IMR-90 (cell line): ENCODE data around the gene AMOTL1. TPM values are rescaled to one million over a fixed set of nuclear protein-coding genes. Genes with fewer than 3 reads are reported as not detected.

Experiments used
- ATAC-seq: fragments of 200-7000 bp; cut with Tn5 transposase; 2 replicates; pipeline ENCODE4 v1.9.1; 2020; ENCODE audit warnings: low read depth, mild to moderate bottlenecking, moderate library complexity
- BruUV-seq: library from RNA; stranded (reverse); fragments of 400-500 nt; replicated peaks from 2 replicates; lab custom pipeline; 2021; lab: Mats Ljungman, UMichigan
- CTCF ChIA-PET: fragments of 300-600 bp; formaldehyde crosslinking; extraction: SDS; loops from one replicate; lab custom pipeline; 2021; ENCODE audit warnings: antibody characterized with exemption; lab: Yijun Ruan, JAX
- POLR2A ChIA-PET: fragments of 300-600 bp; sonication (Branson Sonifier 250); formaldehyde crosslinking; loops from one replicate; lab custom pipeline; 2022; ENCODE audit warnings: antibody characterized with exemption; ENCODE audit not compliant: unreplicated experiment; lab: Charles Lee
- DNase-seq: peaks from one replicate; pipeline ENCODE4 v3.0.0; 2013
- H2AFZ ChIP-seq: replicated peaks from 2 replicates; pipeline ENCODE3; 2013; ENCODE audit warnings: low read length, mild to moderate bottlenecking; ENCODE audit not compliant: poor library complexity
- H2AK5ac ChIP-seq: 2 replicates; pipeline ENCODE4 v1.6.1; 2013; ENCODE audit warnings: low read depth, low read length, inconsistent platforms
- H2AK9ac ChIP-seq: replicated peaks from 2 replicates; pipeline ENCODE3; 2013; ENCODE audit warnings: mild to moderate bottlenecking, low read depth, low read length, moderate library complexity; ENCODE audit not compliant: poor library complexity
- H2BK120ac ChIP-seq: 2 replicates; pipeline ENCODE4 v1.6.1; 2013; ENCODE audit warnings: low read depth, low read length, inconsistent platforms
- H2BK15ac ChIP-seq: 3 replicates; pipeline ENCODE4 v1.6.1; 2013; ENCODE audit warnings: low read depth, low read length, inconsistent platforms
- H2BK20ac ChIP-seq: 2 replicates; pipeline ENCODE4 v1.6.1; 2013; ENCODE audit warnings: low read depth, mild to moderate bottlenecking, inconsistent platforms, low read length, moderate library complexity
- H2BK5ac ChIP-seq: 2 replicates; pipeline ENCODE4 v1.6.1; 2013; ENCODE audit warnings: mild to moderate bottlenecking, low read depth, low read length, inconsistent platforms; ENCODE audit not compliant: poor library complexity, severe bottlenecking
- H3K14ac ChIP-seq: replicated peaks from 2 replicates; pipeline ENCODE4 v1.6.1; 2013; ENCODE audit warnings: low read depth, low read length, inconsistent platforms
- H3K18ac ChIP-seq: 2 replicates; pipeline ENCODE4 v1.6.1; 2013; ENCODE audit warnings: low read depth, low read length, control low read depth
- H3K23ac ChIP-seq: 2 replicates; pipeline ENCODE4 v1.6.1; 2013; ENCODE audit warnings: low read depth, low read length, inconsistent platforms
- H3K27ac ChIP-seq: 2 replicates; pipeline ENCODE4 v1.5.1; 2013; ENCODE audit warnings: mild to moderate bottlenecking, control low read depth, low read length; ENCODE audit not compliant: insufficient read depth
- H3K27me3 ChIP-seq: 2 replicates; pipeline ENCODE4 v1.6.1; 2013; ENCODE audit warnings: low read length; ENCODE audit not compliant: control insufficient read depth, insufficient read depth
- H3K36me3 ChIP-seq: 2 replicates; pipeline ENCODE4 v1.6.1; 2013; ENCODE audit warnings: low read length, mixed read lengths; ENCODE audit not compliant: control insufficient read depth, insufficient read depth
- H3K4ac ChIP-seq: 2 replicates; pipeline ENCODE4 v1.6.1; 2013; ENCODE audit warnings: low read depth, low read length, inconsistent platforms
- H3K4me1 ChIP-seq: 2 replicates; pipeline ENCODE4 v1.6.1; 2013; ENCODE audit warnings: low read length, mixed read lengths; ENCODE audit not compliant: control insufficient read depth, insufficient read depth
- H3K4me2 ChIP-seq: 2 replicates; pipeline ENCODE4 v1.6.1; 2013; ENCODE audit warnings: low read depth, mild to moderate bottlenecking, control low read depth, low read length, moderate library complexity
- H3K4me3 ChIP-seq: 2 replicates; pipeline ENCODE4 v1.5.1; 2013; ENCODE audit warnings: low read depth, mild to moderate bottlenecking, control low read depth, low read length, moderate library complexity; ENCODE audit not compliant: insufficient read depth
- H3K56ac ChIP-seq: 2 replicates; pipeline ENCODE4 v1.6.1; 2013; ENCODE audit warnings: low read length, inconsistent platforms; ENCODE audit not compliant: insufficient read depth; ENCODE audit errors: extremely low read depth
- H3K79me1 ChIP-seq, 2 experiments: 2 replicates each; pipeline ENCODE4 v1.6.1; 2013; ENCODE audit warnings: low read length in 2 of 2, inconsistent platforms in 1 of 2, low read depth in 1 of 2
- H3K9ac ChIP-seq: 2 replicates; pipeline ENCODE4 v1.6.1; 2013; ENCODE audit warnings: low read depth, low read length, control low read depth
- H3K9me1 ChIP-seq: 2 replicates; pipeline ENCODE4 v1.6.1; 2013; ENCODE audit warnings: low read length, inconsistent platforms; ENCODE audit not compliant: insufficient read depth
- H3K9me3 ChIP-seq: 2 replicates; pipeline ENCODE4 v1.6.1; 2013; ENCODE audit warnings: low read length; ENCODE audit not compliant: control insufficient read depth, insufficient read depth
- H4K20me1 ChIP-seq: 2 replicates; pipeline ENCODE4 v1.6.1; 2013; ENCODE audit warnings: low read length, inconsistent platforms; ENCODE audit not compliant: insufficient read depth
- H4K5ac ChIP-seq: 2 replicates; pipeline ENCODE4 v1.6.1; 2013; ENCODE audit warnings: mild to moderate bottlenecking, low read depth, low read length, control low read depth
- H4K8ac ChIP-seq, 2 experiments: 2 replicates each; pipeline ENCODE4 v1.6.1; 2013; ENCODE audit warnings: low read depth in 2 of 2, low read length in 2 of 2, control low read depth in 1 of 2, inconsistent platforms in 1 of 2
- H4K91ac ChIP-seq: 2 replicates; pipeline ENCODE4 v1.6.1; 2013; ENCODE audit warnings: low read depth, low read length, inconsistent platforms; ENCODE audit not compliant: insufficient read depth
- BHLHE40 ChIP-seq: fragments of 150-350 bp; IDR thresholded peaks from 2 replicates; pipeline ENCODE4 v1.6.1; 2016; ENCODE audit warnings: mild to moderate bottlenecking, low read depth, low read length
- CEBPB ChIP-seq: IDR thresholded peaks from 2 replicates; pipeline ENCODE4 v1.6.1; 2012; ENCODE audit warnings: low read depth, low read length, improper control_type of control experiment
- CHD1 ChIP-seq: IDR thresholded peaks from 2 replicates; pipeline ENCODE4 v1.6.1; 2012; ENCODE audit warnings: low read depth, low read length, improper control_type of control experiment
- FOS ChIP-seq: fragments of 150-350 bp; IDR thresholded peaks from 2 replicates; pipeline ENCODE4 v1.6.1; 2016; ENCODE audit warnings: low read depth, low read length
- MAFK ChIP-seq: IDR thresholded peaks from 2 replicates; pipeline ENCODE4 v1.6.1; 2012; ENCODE audit warnings: low read depth, low read length, improper control_type of control experiment
- MAZ ChIP-seq: IDR thresholded peaks from 2 replicates; pipeline ENCODE4 v1.6.1; 2012; ENCODE audit warnings: low read depth, mild to moderate bottlenecking, low read length, improper control_type of control experiment, moderate library complexity, borderline replicate concordance
- MXI1 ChIP-seq: IDR thresholded peaks from 2 replicates; pipeline ENCODE4 v1.6.1; 2012; ENCODE audit warnings: low read depth, mild to moderate bottlenecking, low read length, moderate library complexity, borderline replicate concordance
- NFE2L2 ChIP-seq: fragments of 150-350 bp; IDR thresholded peaks from 2 replicates; pipeline ENCODE4 v1.6.1; 2016; ENCODE audit warnings: low read depth, mild to moderate bottlenecking, low read length
- POLR2A ChIP-seq: IDR thresholded peaks from 2 replicates; pipeline ENCODE4 v1.6.1; 2012; ENCODE audit warnings: mild to moderate bottlenecking, low read depth, low read length
- RAD21 ChIP-seq: IDR thresholded peaks from 2 replicates; pipeline ENCODE4 v1.6.1; 2012; ENCODE audit warnings: low read length, improper control_type of control experiment
- RCOR1 ChIP-seq: IDR thresholded peaks from 2 replicates; pipeline ENCODE4 v1.6.1; 2012; ENCODE audit warnings: mild to moderate bottlenecking, low read length, improper control_type of control experiment; ENCODE audit not compliant: insufficient replicate concordance
- RFX5 ChIP-seq: IDR thresholded peaks from 2 replicates; pipeline ENCODE4 v1.8.0; 2012; ENCODE audit warnings: low read depth, mild to moderate bottlenecking, low read length, moderate library complexity
- SMC3 ChIP-seq: fragments of 150-350 bp; IDR thresholded peaks from 2 replicates; pipeline ENCODE4 v1.6.1; 2016; ENCODE audit warnings: low read depth, mild to moderate bottlenecking, antibody characterized with exemption, low read length, moderate library complexity
- WGBS, 2 experiments: methylation state at CpG; one replicate each; pipeline versions ENCODE4 v1.1.5 to v1.1.7; 2013; ENCODE audit warnings: missing lambda C conversion rate in 2 of 2; ENCODE audit not compliant: insufficient read length in 1 of 2; ENCODE audit errors: extremely low coverage in 2 of 2; 5-methylcytosine and 5-hydroxymethylcytosine counted together
- dilution Hi-C: fragments of 300-500 bp; cut with HindIII; formaldehyde crosslinking; loops from one replicate; pipeline ENCODE4 v1.14.3; 2018; ENCODE audit warnings: low sequenced_read_pairs; ENCODE audit not compliant: unreplicated experiment
- in situ Hi-C: fragments of 300-500 bp; cut with MboI; formaldehyde crosslinking; loops from 3 replicates; pipeline ENCODE4 v1.14.3; 2019; ENCODE audit warnings: low sequenced_read_pairs, inconsistent platforms, mixed read lengths
- intact Hi-C: fragments of 100-400 bp; cut with micrococcal nuclease; formaldehyde crosslinking; loops from 2 replicates; pipeline ENCODE4 v1.10.0; 2022
- polyA plus RNA-seq, 3 experiments: library from polyadenylated mRNA; depleted of rRNA; stranded (reverse); fragments of >200 nt; gene quantifications; 2 replicates each; pipeline ENCODE4 v1.2.3, GENCODE V29; 2012; ENCODE audit warnings: low replicate concordance in 1 of 3
- total RNA-seq: library from RNA; depleted of rRNA; stranded (reverse); fragments of >200 nt; gene quantifications from 2 replicates; pipeline ENCODE4 v1.2.3, GENCODE V29; 2012
- TF ChIP-seq, protein P1 (sequence below): fragments of 150-350 bp; IDR thresholded peaks from 2 replicates; pipeline ENCODE4 v1.6.1; 2017; ENCODE audit warnings: mild to moderate bottlenecking, antibody characterized with exemption, low read length, low read depth
- TF ChIP-seq, protein P2 (sequence below): conservative IDR thresholded peaks from 2 replicates; pipeline ENCODE4 v1.5.1; 2012; ENCODE audit warnings: mild to moderate bottlenecking, low read depth, low read length, improper control_type of control experiment
- TF ChIP-seq, protein P3 (sequence below): fragments of 150-350 bp; IDR thresholded peaks from 2 replicates; pipeline ENCODE4 v1.6.1; 2016; ENCODE audit warnings: low read depth, mild to moderate bottlenecking, low read length, moderate library complexity, borderline replicate concordance

Gene AMOTL1
- total and polyA plus RNA-seq, 2 of the 4 experiments (the other 2 are of a cell fraction): 18.6 to 49.5 TPM

DNA sequence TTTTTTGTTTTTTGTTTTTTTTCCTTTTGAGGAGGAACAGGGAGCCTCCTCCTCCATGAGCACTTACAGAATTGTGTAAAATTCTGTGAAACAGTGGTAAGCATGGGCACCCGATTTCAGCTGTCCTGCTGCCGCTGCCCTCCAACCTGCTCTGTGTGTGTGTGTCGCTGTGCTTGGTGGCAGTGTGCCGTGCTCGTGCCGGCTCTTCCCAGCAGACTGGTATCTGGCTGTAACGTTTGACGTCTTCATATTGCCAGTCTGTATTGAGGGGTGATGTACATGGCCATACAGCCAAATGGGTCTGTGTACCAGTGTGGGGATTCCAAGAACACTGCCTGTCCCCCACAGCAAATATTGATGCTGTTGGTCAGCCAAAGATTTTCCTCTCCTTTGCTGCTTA, 108.1 kb downstream of the AMOTL1 start:
- peak overlapping the region; percentile 79 to 88 for H4K8ac ChIP-seq
- no peaks in the 10 kb centered on the region for H4K20me1 ChIP-seq
- POLR2A ChIA-PET: no interaction called here
- H3K27ac ChIP-seq: peak overlapping the region; percentile 97
- no peak overlapping the region for H3K4me3 ChIP-seq
- peak overlapping the region; percentile 59 for H3K9ac ChIP-seq
- dilution Hi-C loops (no loop called here), intact Hi-C loops (loop anchor here (1.0 to 5.0 kb wide), 3 partner anchors 91 to 253 kb away; no protein-coding TSS in a partner anchor), in situ Hi-C loops (no loop called here)
- peak overlapping the region; percentile 56 for H3K56ac ChIP-seq
- H3K18ac ChIP-seq: peak overlapping the region; percentile 83
- H2AFZ ChIP-seq: peak overlapping the region; percentile 18
- ATAC-seq (peak; percentile 12), DNase-seq (no peak)
- peak overlapping the region; percentile 89 for H2BK5ac ChIP-seq
- peak overlapping the region; percentile 94 for H2BK120ac ChIP-seq
- peak overlapping the region; percentile 95 for H4K91ac ChIP-seq
- peaks cover 15% of the 10 kb centered on the region for H3K4me1 ChIP-seq
- peak overlapping the region; percentile 95 for H2BK20ac ChIP-seq
- H3K36me3 ChIP-seq: peaks cover 57% of the 10 kb centered on the region
- H3K9me3 ChIP-seq: no peaks in the 10 kb centered on the region
- peak overlapping the region; percentile 60 for H2AK9ac ChIP-seq
- peak overlapping the region; percentile 97 for H2AK5ac ChIP-seq
- CTCF ChIA-PET: no interaction called here
- H3K14ac ChIP-seq: peak overlapping the region; percentile 96
- H3K23ac ChIP-seq: peak overlapping the region; percentile 87
- peaks cover 22% of the 10 kb centered on the region for H3K9me1 ChIP-seq
- peak overlapping the region; percentile 78 for H4K5ac ChIP-seq
- peaks cover 13 to 48% of the 10 kb centered on the region in 2 experiments; a peak in 3 of 4 replicates for H3K79me1 ChIP-seq
- peak overlapping the region; percentile 23 for H3K4me2 ChIP-seq
- TF ChIP-seq SMC3: no peak
- TF ChIP-seq MAFK: no peak
- TF ChIP-seq MAZ: no peak
- no peak for TF ChIP-seq RCOR1
- TF ChIP-seq RFX5: no peak
- TF ChIP-seq, protein P1, sequence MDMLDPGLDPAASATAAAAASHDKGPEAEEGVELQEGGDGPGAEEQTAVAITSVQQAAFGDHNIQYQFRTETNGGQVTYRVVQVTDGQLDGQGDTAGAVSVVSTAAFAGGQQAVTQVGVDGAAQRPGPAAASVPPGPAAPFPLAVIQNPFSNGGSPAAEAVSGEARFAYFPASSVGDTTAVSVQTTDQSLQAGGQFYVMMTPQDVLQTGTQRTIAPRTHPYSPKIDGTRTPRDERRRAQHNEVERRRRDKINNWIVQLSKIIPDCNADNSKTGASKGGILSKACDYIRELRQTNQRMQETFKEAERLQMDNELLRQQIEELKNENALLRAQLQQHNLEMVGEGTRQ: no peak
- no peak for TF ChIP-seq BHLHE40
- TF ChIP-seq, protein P2, sequence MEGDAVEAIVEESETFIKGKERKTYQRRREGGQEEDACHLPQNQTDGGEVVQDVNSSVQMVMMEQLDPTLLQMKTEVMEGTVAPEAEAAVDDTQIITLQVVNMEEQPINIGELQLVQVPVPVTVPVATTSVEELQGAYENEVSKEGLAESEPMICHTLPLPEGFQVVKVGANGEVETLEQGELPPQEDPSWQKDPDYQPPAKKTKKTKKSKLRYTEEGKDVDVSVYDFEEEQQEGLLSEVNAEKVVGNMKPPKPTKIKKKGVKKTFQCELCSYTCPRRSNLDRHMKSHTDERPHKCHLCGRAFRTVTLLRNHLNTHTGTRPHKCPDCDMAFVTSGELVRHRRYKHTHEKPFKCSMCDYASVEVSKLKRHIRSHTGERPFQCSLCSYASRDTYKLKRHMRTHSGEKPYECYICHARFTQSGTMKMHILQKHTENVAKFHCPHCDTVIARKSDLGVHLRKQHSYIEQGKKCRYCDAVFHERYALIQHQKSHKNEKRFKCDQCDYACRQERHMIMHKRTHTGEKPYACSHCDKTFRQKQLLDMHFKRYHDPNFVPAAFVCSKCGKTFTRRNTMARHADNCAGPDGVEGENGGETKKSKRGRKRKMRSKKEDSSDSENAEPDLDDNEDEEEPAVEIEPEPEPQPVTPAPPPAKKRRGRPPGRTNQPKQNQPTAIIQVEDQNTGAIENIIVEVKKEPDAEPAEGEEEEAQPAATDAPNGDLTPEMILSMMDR: no peak
- TF ChIP-seq MXI1: no peak
- no peak for TF ChIP-seq POLR2A
- TF ChIP-seq, protein P3, sequence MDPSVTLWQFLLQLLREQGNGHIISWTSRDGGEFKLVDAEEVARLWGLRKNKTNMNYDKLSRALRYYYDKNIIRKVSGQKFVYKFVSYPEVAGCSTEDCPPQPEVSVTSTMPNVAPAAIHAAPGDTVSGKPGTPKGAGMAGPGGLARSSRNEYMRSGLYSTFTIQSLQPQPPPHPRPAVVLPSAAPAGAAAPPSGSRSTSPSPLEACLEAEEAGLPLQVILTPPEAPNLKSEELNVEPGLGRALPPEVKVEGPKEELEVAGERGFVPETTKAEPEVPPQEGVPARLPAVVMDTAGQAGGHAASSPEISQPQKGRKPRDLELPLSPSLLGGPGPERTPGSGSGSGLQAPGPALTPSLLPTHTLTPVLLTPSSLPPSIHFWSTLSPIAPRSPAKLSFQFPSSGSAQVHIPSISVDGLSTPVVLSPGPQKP: no peak
- no peak for TF ChIP-seq CHD1
- no peak for TF ChIP-seq RAD21
- no peak for TF ChIP-seq CEBPB
- TF ChIP-seq FOS: no peak
- no peak for TF ChIP-seq NFE2L2
- H3K4ac ChIP-seq: peak overlapping the region; percentile 95
- no TSS peak for BruUV-seq
- peak overlapping the region; percentile 92 for H2BK15ac ChIP-seq
- 83% methylated on average over 1 of the region's 8 CpGs; no CpG with 5 or more reads in 1 of the 2 experiments for WGBS, 2 experiments
- H3K27me3 ChIP-seq: no peaks in the 10 kb centered on the region
